Measurements from ENCODE around the gene LCOR.

DNA sequence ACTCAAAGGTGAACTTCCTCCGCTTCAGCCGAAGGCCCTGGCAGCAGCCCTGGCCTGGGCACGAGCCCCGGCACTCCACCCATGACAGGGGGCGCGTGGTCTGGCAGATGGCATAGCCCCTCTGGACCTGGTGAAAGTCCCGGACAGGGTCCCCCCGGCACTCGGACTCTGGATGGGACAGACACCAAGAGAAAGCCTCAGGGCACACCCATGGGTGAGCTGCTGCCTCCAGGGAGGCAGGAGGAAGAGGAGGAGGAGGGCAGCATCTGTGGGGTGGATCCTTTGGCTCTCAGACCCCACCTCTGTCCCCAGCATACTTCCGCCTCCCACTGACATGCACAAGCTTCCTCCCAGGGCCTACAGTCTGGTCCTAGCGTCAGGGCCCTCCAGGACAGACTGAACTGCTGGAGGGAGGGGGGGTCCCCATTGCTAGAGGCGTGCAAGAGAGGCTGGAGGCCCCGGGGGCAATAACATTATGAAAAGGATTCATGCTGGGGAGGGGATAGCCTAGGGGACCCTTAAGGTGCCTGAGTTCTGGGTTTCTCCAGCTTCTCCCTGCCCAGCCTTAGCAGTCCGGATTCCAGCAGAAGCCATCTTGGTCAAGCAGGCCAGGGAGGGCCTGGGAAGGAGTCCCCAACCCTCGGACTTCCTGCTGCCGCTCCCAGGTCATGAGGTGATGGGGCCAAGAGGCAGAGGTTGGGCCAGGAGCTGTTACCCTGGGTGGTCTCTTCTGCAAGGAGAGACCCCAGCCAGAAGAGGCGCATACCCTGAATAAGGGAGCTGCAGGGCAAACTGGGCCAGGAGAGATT is 169.3 kb downstream of the LCOR start:
- TF ChIP-seq, protein P1, sequence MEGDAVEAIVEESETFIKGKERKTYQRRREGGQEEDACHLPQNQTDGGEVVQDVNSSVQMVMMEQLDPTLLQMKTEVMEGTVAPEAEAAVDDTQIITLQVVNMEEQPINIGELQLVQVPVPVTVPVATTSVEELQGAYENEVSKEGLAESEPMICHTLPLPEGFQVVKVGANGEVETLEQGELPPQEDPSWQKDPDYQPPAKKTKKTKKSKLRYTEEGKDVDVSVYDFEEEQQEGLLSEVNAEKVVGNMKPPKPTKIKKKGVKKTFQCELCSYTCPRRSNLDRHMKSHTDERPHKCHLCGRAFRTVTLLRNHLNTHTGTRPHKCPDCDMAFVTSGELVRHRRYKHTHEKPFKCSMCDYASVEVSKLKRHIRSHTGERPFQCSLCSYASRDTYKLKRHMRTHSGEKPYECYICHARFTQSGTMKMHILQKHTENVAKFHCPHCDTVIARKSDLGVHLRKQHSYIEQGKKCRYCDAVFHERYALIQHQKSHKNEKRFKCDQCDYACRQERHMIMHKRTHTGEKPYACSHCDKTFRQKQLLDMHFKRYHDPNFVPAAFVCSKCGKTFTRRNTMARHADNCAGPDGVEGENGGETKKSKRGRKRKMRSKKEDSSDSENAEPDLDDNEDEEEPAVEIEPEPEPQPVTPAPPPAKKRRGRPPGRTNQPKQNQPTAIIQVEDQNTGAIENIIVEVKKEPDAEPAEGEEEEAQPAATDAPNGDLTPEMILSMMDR (IDR thresholded peaks at IDR 0.05): no peak
- TF ChIP-seq POLR2A (IDR thresholded peaks at IDR 0.05): no peak
- TF ChIP-seq EP300 (IDR thresholded peaks at IDR 0.05): no peak
